Measurements from ENCODE around the gene PI4KB.

Gene PI4KB

GRCh38 chr1:151326619-151327222, 495 bp downstream of the PI4KB start:
- no peak for TF ChIP-seq CTCF (IDR thresholded peaks at IDR 0.05; ENCODE audit: poor library complexity, severe bottlenecking)
- H3K4me3 ChIP-seq (ENCODE audit: severe bottlenecking): peak overlapping the region; percentile 75
- no peaks in the 10 kb centered on the region for H3K9me3 ChIP-seq (ENCODE audit: severe bottlenecking)
- peak overlapping the region; percentile 58 for H3K27ac ChIP-seq (ENCODE audit: poor library complexity, severe bottlenecking)
- peaks cover 31% of the 10 kb centered on the region for H3K36me3 ChIP-seq (ENCODE audit: low read depth)
- no peak for DNase-seq (ENCODE audit: low spot score)
- peaks cover 10% of the 10 kb centered on the region for H3K4me1 ChIP-seq (ENCODE audit: insufficient read depth, poor library complexity, severe bottlenecking)
- H3K27me3 ChIP-seq (ENCODE audit: insufficient read depth, poor library complexity, severe bottlenecking): no peaks in the 10 kb centered on the region
- ATAC-seq (ENCODE audit: low read depth): peak; percentile 20; the same call in 1 of the 3 replicates

- no peak for TF ChIP-seq CTCF (IDR thresholded peaks at IDR 0.05; ENCODE audit: poor library complexity, severe bottlenecking)
- no peak for ATAC-seq (ENCODE audit: low read depth)
- H3K27ac ChIP-seq (ENCODE audit: poor library complexity, severe bottlenecking): peak overlapping the region; percentile 58
These were observed 1.4 kb downstream of the PI4KB start for GRCh38 chr1:151325646-151326429.

GRCh38 chr1:151325231-151325630, 2.0 kb downstream of the PI4KB start:
- TF ChIP-seq CTCF (IDR thresholded peaks at IDR 0.05; ENCODE audit: poor library complexity, severe bottlenecking): no peak
- DNase-seq (ENCODE audit: low spot score): no peak
- ATAC-seq (ENCODE audit: low read depth): no peak
- no peak overlapping the region for H3K4me3 ChIP-seq (ENCODE audit: severe bottlenecking)
- peaks cover 43% of the 10 kb centered on the region for H3K36me3 ChIP-seq (ENCODE audit: low read depth)
- H3K4me1 ChIP-seq (ENCODE audit: insufficient read depth, poor library complexity, severe bottlenecking): peaks cover 10% of the 10 kb centered on the region
- H3K9me3 ChIP-seq (ENCODE audit: severe bottlenecking): no peaks in the 10 kb centered on the region
- H3K27ac ChIP-seq (ENCODE audit: poor library complexity, severe bottlenecking): peak overlapping the region; percentile 58
- H3K27me3 ChIP-seq (ENCODE audit: insufficient read depth, poor library complexity, severe bottlenecking): no peaks in the 10 kb centered on the region

More at GRCh38 chr1:151325646-151326429, 1.4 kb downstream of the PI4KB start:
- H3K4me3 ChIP-seq (ENCODE audit: severe bottlenecking): no peak overlapping the region
- DNase-seq (ENCODE audit: low spot score): no peak
- H3K9me3 ChIP-seq (ENCODE audit: severe bottlenecking): no peaks in the 10 kb centered on the region
- peaks cover 10% of the 10 kb centered on the region for H3K4me1 ChIP-seq (ENCODE audit: insufficient read depth, poor library complexity, severe bottlenecking)
- no peaks in the 10 kb centered on the region for H3K27me3 ChIP-seq (ENCODE audit: insufficient read depth, poor library complexity, severe bottlenecking)
- H3K36me3 ChIP-seq (ENCODE audit: low read depth): peaks cover 37% of the 10 kb centered on the region

GRCh38 chr1:151324390-151324930, 2.8 kb downstream of the PI4KB start:
- Histone ChIP-seq H3K4me3 (ENCODE audit: severe bottlenecking) (no peak overlapping the region), H3K9me3 (ENCODE audit: severe bottlenecking) (no peaks in the 10 kb centered on the region), H3K36me3 (ENCODE audit: low read depth) (peaks cover 49% of the 10 kb centered on the region), H3K27me3 (ENCODE audit: insufficient read depth, poor library complexity, severe bottlenecking) (no peaks in the 10 kb centered on the region), H3K27ac (ENCODE audit: poor library complexity, severe bottlenecking) (no peak overlapping the region), H3K4me1 (ENCODE audit: insufficient read depth, poor library complexity, severe bottlenecking) (peaks cover 10% of the 10 kb centered on the region)
- no peak for ATAC-seq (ENCODE audit: low read depth)
- no peak for DNase-seq (ENCODE audit: low spot score)
- no peak for TF ChIP-seq CTCF (IDR thresholded peaks at IDR 0.05; ENCODE audit: poor library complexity, severe bottlenecking)

All from RWPE2 (cell line).